Psoas muscle (tissue), 8 donors: ENCODE measurements around the gene RHBDD2. TPM values are rescaled to one million over a fixed set of nuclear protein-coding genes. Genes with fewer than 3 reads are reported as not detected.
"Not testable (repeated sequence)": the region's sequence is repeated elsewhere in the genome, so short reads cannot be mapped to it uniquely, and the experiment has no call there.

Source experiments
- ATAC-seq, 4 donors: fragments of 200-7000 bp; cut with Tn5 transposase; one replicate each; pipeline ENCODE4 v1.9.1; 2020; ENCODE audit warnings: moderate library complexity in 3 of 4, mild to moderate bottlenecking in 2 of 4
- DNase-seq, 2 donors: peaks; one replicate each; pipeline ENCODE4 v3.0.0-alpha.2; 2020
- H3K27ac ChIP-seq: fragments of 200-600 bp; one replicate; pipeline ENCODE4 v1.8.0; 2022
- H3K27me3 ChIP-seq, 3 donors: fragments of 200-600 bp in 1 of 3; one replicate each; pipeline versions ENCODE4 v1.6.1 to v1.8.0; 2013 to 2022; ENCODE audit warnings: low read length in 2 of 3, mild to moderate bottlenecking in 2 of 3, moderate library complexity in 1 of 3; ENCODE audit not compliant: insufficient read depth in 3 of 3
- H3K36me3 ChIP-seq, 2 donors: fragments of 200-600 bp in 1 of 2; one replicate each; pipeline versions ENCODE4 v1.6.1 to v1.8.0; 2013 to 2022; ENCODE audit warnings: low read depth in 1 of 2, mild to moderate bottlenecking in 1 of 2, moderate library complexity in 1 of 2; ENCODE audit not compliant: insufficient read depth in 1 of 2
- H3K4me1 ChIP-seq: fragments of 200-600 bp; one replicate; pipeline ENCODE4 v1.8.0; 2022
- H3K4me3 ChIP-seq: fragments of 200-600 bp; one replicate; pipeline ENCODE4 v1.8.0; 2022; ENCODE audit warnings: mild to moderate bottlenecking
- H3K9me3 ChIP-seq: fragments of 200-600 bp; one replicate; pipeline ENCODE4 v1.8.0; 2022
- WGBS, 3 donors: extraction: QIAGEN DNeasy Blood & Tissue Kit; methylation state at CpG; one replicate each; pipeline versions ENCODE4 v1.1.6 to v1.1.7; 2013; 5-methylcytosine and 5-hydroxymethylcytosine counted together
- intact Hi-C, 2 donors: fragments of 100-400 bp; cut with DNase I; formaldehyde crosslinking; loops; one replicate each; pipeline versions ENCODE4 v1.11.0 to v1.14.2; 2022
- polyA plus RNA-seq, 3 donors: library from polyadenylated mRNA; stranded (reverse); fragments of 200-250 nt; gene quantifications; one replicate each; pipeline ENCODE4 v1.2.3, GENCODE V29; 2013
- total RNA-seq, 4 donors: library from RNA; stranded (reverse); fragmentation: NEBNext Ultra II Directional in 2 of 4; extraction: Animal tissue kit (Norgen Biotek cat#: 25700) in 2 of 4; gene quantifications; one replicate each; pipeline versions ENCODE4 v1.2.1 to v1.2.4, GENCODE V29; 2021 to 2023
- TF ChIP-seq, protein P1 (sequence below): fragments of 200-600 bp; IDR thresholded peaks from one replicate; pipeline ENCODE4 v1.8.0; 2022; ENCODE audit warnings: antibody characterized with exemption
- donor health status: healthy with polysubstance abuse.
- donor health status: DM: no; HTN: no; CAD: no; lungs with moderate emphysema.
- donor health status: Bipolar disorder and iron deficiency.
- donor health status: healthy.
- donor health status: DM: yes; HTN: yes; CAD: no.
- donor health status: DM: no; HTN: no; CAD: no.
- donor health status: DM: no; HTN: no; CAD: no.
- donor health status: DM: yes; HTN: yes; CAD: no.

The RHBDD2 gene
- total and polyA plus RNA-seq, 7 donors: 18.3 to 38.9 (median 30.4) TPM

DNA sequence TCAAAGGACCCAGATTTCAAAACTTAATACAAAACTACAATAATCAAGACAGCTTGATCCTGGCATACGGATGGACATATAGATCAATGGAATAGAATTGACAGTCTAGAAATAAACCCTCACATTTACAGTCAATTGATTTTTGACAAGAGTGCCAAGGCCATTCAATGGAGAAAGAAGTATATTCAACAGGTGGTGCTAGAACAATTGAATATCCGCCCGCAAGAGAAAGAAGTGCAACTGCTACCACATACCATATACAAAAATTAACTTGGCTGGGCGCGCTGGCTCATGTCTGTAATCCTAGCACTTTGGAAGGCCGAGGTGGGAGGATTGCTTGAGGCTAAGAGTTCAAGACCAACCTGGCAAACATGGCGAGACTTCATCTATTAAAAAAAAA lies 42.0 kb upstream of the RHBDD2 start:
- no peak for DNase-seq
- no peak for ATAC-seq
- Histone ChIP-seq H3K27me3 (no peaks in the 10 kb centered on the region), H3K9me3 (no peaks in the 10 kb centered on the region), H3K4me1 (no peaks in the 10 kb centered on the region), H3K4me3 (no peak overlapping the region), H3K27ac (no peak overlapping the region), H3K36me3 (no peaks in the 10 kb centered on the region)
- intact Hi-C loops: no loop called here
- WGBS, 3 donors: 81 to 88% (median 87%) methylated on average over 7 of the region's 7 CpGs
- TF ChIP-seq, protein P1, sequence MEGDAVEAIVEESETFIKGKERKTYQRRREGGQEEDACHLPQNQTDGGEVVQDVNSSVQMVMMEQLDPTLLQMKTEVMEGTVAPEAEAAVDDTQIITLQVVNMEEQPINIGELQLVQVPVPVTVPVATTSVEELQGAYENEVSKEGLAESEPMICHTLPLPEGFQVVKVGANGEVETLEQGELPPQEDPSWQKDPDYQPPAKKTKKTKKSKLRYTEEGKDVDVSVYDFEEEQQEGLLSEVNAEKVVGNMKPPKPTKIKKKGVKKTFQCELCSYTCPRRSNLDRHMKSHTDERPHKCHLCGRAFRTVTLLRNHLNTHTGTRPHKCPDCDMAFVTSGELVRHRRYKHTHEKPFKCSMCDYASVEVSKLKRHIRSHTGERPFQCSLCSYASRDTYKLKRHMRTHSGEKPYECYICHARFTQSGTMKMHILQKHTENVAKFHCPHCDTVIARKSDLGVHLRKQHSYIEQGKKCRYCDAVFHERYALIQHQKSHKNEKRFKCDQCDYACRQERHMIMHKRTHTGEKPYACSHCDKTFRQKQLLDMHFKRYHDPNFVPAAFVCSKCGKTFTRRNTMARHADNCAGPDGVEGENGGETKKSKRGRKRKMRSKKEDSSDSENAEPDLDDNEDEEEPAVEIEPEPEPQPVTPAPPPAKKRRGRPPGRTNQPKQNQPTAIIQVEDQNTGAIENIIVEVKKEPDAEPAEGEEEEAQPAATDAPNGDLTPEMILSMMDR: no peak

DNA sequence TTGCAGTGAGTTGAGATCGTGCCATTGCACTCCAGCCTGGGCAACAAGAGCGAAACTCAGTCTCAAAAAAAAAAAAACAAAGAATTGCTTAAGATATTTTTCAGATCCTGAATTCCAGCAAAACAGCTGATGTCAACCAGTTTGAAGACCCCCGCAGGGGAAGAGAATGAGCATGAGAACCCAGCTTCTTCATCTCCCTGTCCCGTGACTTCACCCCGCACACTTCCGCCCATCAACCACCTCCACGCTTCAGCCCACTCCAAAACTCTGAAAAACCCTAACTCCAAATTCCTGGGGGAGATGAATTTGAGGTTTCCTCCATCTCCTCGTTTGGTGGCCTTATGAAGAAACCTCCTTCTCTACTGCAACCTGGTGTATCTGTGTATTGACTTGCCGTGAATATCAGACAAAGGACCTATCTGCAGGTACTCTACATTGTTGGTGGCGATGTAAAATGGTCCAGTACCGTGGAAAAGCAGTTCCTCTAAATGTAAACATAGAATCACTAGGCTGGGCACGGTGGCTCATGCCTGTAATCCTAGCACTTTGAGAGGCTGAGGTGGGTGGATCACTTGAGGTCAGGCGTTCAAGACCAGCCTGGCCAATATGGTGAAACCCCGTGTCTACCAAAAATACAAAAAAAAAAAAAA lies 40.4 kb upstream of the RHBDD2 start:
- H3K27me3 ChIP-seq, H3K4me3 ChIP-seq, H3K36me3 ChIP-seq, H3K9me3 ChIP-seq, H3K4me1 ChIP-seq, DNase-seq, ATAC-seq, H3K27ac ChIP-seq, intact Hi-C loops: not testable (repeated sequence)
- WGBS, 3 donors: 80 to 85% (median 80%) methylated on average over 14 of the region's 14 CpGs

DNA sequence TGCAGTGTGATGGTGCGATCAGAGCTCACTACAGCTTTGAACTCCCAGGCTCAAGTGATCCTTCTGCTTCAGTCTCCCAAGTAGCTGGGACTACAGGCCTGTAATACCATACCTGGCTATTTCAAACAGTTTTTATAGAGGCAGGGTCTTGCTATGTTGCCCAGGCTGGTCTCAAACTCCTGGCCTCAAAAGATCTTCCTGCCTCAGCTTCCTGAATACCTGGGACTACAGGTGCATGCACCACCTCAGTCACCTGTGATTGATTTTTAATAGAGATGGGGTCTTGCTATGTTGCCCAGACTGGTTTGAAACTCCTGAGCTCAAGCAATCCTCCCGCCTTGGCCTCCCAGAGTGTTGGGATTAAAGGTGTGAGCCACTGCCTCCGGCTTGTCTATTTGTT lies 38.8 kb upstream of the RHBDD2 start:
- H3K4me1 ChIP-seq: no peaks in the 10 kb centered on the region
- H3K27me3 ChIP-seq: no peaks in the 10 kb centered on the region
- intact Hi-C loops: no loop called here
- no peaks in the 10 kb centered on the region for H3K36me3 ChIP-seq
- WGBS, 3 donors: 95 to 97% (median 96%) methylated on average over 3 of the region's 3 CpGs
- no peaks in the 10 kb centered on the region for H3K9me3 ChIP-seq
- DNase-seq (no peak), ATAC-seq (no peak)
- H3K4me3 ChIP-seq: no peak overlapping the region
- H3K27ac ChIP-seq: no peak overlapping the region
- TF ChIP-seq, protein P1: no peak

DNA sequence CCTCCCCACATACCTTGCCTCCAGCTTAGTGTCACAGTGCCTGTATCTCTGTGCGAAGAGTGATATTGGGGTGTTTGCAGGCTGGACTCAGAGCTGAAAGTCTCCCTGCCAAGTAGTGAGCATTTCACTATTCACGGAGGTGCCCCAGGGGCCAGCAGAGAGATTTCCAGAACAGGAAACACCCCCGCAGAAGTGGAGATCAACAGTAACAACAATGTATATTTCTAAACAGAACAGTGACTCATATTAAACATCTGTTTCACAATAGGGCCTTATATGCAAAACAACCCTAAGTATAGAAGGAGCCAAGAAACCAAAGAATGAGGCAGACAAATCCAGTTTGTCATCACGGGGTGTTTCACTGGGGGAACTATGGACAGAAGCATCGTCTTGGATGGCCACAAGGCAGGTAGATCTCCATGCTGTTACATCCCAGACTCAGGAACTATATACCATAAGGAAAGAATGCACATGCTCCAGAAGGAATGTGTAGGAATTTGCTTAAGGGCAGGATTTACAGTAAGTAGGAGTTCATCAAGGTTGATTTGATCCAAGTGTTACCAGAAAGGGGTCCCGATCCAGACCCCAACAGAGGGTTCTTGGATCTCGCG lies 35.9 kb upstream of the RHBDD2 start:
- Histone ChIP-seq H3K36me3 (no peaks in the 10 kb centered on the region), H3K9me3 (no peaks in the 10 kb centered on the region), H3K27me3 (no peaks in the 10 kb centered on the region), H3K27ac (no peak overlapping the region), H3K4me1 (no peaks in the 10 kb centered on the region), H3K4me3 (no peak overlapping the region)
- TF ChIP-seq, protein P1: no peak
- ATAC-seq: no peak
- WGBS, 3 donors: 46 to 51% (median 47%) methylated on average over 8 of the region's 8 CpGs
- no peak for DNase-seq
- intact Hi-C loops: no loop called here

DNA sequence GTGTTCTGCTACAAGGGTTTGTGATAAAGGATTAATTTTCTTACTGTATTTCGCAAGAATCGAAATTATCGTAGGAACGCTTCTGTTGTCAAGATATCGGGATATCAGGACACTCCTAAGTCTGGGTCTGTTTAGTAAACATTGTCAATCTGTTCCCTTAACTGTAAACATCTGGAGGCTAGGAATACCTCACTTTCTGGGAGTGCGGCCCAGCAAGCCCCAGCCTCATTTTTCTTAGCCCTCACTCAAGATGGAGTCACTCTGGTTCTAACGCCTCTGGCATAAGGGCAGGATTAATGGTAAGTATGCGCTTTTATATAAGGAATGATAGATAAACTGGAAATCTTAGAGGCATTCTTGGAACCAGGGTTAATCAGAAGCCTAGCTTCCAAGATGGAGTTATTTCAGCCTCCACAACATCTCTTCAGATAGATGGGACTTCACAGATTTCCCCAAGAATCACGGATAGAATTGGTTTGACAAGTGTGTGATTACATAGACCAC lies 35.2 kb upstream of the RHBDD2 start:
- DNase-seq (no peak), ATAC-seq (no peak)
- Histone ChIP-seq H3K4me3 (no peak overlapping the region), H3K27ac (no peak overlapping the region), H3K4me1 (no peaks in the 10 kb centered on the region), H3K36me3 (no peaks in the 10 kb centered on the region), H3K9me3 (no peaks in the 10 kb centered on the region), H3K27me3 (no peaks in the 10 kb centered on the region)
- intact Hi-C loops: no loop called here
- WGBS, 3 donors: 91 to 95% (median 94%) methylated on average over 9 of the region's 9 CpGs
- TF ChIP-seq, protein P1: no peak
